Skin of body (tissue), 2 donors: ENCODE results near the gene PXN. TPM values are rescaled to one million over a fixed set of nuclear protein-coding genes. Genes with fewer than 3 reads are reported as not detected.
"Not testable (repeated sequence)": the region's sequence is repeated elsewhere in the genome, so short reads cannot be mapped to it uniquely, and the experiment has no call there.

Source experiments
- DNase-seq: peaks from one replicate; lab custom pipeline; 2025; lab: John Stamatoyannopoulos, UW
- total RNA-seq: library from RNA; depleted of rRNA; stranded (reverse); fragments of >200 nt; gene quantifications from one replicate; pipeline ENCODE4 v1.2.3, GENCODE V29; 2014

PXN gene
- total RNA-seq, 1 donor from 2014 or later: 30.5 TPM

DNA sequence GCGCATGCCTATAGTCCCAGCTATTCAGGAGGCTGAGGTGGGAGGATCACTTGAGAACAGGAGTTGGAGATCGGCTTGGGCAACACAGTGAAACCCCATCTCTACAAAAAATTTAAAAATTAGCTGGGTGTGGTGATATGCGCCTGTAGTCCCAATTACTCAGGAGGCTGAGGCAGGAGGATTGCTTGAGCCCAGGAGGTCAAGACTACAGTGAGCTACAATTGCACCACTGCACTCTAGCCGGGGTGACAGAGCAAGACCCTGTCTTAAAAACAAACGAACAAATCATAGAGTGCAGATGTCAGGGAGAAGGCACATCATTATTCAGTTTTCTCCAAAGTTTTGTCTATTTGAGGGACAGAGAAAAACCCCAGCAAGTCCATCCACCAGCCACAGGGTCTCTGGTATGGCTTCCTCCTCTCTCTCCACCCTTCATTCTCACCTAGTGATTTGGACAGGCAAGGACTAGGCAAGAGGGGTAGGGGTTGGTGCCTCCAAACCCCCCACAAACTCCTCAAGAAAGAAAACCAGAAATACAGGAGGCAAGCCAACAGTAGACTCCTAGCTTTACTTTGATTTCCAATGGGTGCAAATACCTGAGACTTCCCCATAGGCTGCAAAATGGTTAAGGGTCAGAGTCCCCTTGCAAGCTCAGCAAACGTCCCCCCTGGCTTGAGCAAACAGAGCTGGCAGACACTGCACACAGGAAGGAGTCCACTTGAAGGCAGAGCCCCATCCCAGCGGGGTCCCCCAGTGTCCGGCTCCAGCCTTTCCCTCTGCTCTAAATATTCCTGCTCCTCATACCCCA is 38.1 kb downstream of the PXN start:
- no peak for DNase-seq

DNA sequence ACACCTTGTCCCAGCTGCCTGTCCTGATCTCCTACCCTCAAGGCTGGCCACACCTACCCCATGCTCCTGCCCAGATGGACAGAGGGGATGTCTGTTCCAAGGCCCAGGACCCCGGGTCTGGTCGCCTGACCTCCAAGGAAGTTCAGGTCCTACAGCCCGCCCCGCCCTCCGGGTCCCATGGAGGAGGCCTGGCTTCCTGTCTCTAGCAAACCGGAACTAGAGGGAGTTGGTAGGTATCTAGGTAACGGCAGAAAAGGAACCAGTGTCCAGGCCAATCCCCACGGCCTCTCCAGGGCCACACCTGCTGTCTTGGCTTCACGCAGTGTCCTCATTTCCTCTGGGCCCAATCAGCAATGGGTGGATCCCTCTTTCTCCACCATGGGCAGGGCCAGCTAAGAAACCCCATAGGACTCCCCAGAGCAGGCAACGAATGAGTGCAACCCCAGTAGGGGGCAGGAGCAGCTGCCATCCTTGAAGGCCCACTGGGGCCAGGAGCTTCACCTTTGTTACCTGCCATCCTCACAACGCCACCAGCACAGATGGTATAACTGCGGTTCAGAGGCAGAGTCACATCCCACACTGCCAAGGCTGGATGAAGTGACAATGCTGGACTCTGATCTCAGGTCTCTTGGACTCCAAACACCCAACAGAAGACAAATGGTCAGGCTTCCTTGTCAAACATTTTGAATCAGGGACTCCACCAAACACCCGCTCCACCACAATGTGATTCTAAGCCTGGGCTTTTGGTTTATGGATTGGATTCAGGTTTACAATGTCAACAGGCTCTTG is 39.5 kb downstream of the PXN start:
- DNase-seq: no peak

DNA sequence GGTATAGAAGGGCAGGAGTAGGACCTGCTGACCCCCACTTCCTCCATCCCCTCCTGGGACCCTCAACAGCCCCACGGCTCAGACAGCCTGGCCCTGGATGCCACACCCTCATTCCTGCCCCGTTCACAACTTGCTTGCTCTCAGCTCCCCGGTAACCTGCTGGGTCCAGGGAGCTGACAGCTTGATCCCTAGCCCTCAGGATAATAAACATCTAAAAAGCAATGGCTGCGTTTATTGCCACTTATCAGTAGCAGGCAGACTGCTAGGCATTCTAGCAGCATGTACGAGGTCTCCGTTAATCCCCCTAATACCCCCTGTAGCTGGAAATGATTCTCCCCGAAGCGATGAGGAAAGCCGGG is 40.4 kb downstream of the PXN start:
- no peak for DNase-seq

DNA sequence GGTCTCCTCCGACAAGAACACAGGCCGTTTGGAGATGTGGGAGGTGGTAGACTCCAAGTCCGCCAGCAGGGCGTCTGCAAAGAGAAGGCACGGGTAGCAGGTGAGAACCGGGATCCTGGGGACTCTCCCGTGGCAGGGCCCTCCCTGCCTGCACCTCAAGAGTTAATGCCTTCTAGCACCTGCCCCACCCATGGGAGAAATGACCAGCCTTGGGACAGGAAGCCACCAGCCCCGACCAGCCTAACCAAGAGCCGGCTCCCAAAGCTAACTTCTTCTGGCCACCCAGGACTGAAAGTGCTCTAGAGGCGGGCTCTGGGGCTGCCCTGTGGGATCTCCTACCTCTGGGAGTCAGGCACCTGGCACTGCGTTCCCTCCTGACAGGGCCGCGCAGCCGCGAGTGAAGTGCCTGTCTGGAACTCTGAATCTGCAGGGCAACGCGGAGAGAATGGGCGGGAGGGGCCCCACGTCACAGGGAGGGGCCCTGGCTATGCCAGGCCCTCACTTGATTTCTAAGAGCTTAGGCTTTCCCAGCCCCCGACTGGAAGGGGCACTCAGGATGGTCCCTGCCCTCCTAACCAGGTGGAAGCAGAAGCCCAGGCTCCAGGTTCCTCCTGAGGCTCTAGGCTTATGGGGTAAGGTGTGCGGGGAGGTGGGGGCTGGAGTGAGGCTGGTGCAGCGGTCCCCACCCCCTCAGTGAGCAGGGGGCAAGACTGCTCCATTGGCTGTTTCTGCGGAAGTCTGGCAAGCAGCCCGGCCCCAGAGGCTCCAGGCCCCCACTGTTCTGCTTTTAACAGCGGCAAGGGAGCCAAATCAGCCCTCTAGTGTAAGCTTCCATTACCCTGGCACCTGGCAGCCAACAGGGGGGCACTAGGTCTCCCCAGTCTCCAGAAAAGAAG is 41.0 kb downstream of the PXN start:
- no peak for DNase-seq

DNA sequence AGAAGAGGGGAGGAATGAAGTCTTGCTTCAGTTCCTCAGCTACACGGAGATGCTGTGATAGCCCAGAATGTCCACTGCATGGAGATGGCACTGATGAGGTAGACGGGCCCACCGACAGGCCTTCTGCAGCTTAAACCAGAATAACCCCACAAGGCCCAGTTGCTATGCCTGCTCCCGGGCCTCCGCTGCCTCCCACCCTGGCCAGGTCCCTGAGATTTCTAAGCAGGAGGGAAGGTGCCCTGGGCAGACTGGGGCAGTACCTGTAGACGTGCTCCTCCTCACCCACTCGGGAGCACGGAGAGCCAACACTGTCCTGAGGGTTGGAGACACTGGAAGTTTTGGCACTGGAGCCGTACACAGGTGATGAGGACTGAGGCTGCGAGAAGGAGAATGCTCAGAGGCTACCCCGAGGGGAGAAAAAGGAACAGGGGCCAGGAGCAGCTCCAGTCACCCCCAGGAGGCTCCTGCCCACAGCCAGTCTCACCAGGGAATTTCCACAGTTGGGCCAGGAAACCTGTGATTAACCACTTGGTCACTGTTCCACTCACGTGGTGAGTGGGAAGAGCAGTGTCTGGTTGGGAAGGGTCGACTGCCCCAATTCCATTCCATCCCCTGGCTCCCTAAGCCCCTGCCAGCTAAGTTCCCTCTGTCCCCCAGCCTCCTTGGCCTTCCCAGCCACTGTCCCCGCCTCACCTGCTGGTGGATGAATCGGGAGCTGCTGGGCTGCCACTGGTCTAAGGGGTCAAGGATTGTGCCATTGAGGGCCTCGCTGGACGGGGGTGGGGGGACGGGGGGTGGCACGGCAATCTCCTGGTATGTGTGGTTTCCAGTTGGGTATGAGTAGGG is 41.8 kb downstream of the PXN start:
- DNase-seq: no peak

DNA sequence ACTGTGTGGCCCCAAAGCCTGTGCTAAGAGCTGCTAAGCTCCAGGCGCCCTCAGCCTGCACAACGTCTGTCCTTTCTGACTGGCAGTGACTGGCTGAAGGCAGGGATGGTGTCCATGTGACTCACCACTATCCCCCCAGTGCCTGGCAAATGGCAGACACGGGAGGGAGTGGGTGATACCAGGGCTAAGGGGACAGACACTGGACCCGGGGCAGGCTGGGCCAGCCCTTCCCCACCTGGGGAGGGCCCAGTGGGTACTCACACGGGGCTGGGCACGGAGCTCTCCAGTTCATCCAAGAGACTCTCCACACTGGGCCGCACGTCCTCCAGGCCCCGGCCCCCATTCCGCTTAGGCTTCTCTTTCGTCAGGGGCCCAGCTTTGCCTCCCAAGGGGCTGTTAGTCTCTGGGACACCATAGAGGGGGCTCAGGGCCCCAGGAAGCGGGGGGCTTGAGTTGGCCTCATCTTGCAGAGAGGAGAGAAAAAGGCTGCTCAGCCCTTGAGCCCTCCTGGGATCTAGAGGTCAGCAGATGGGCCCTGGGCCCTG is 43.2 kb downstream of the PXN start:
- no peak for DNase-seq

DNA sequence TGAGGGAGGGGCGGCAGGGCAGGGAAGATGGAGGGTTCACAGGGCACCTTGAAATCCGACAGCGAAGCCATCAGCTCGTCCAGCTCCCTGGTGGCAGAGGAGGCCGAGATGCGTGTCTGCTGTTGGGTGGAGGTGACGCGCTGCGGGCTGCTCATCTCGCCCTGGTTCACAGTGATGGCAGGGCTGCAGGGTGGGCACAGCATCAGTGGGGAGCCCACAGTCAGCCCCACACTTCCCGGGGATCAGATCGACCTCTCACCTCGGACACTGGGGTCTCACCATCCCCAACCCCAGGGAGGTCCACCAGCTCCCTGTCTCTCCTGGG is 44.0 kb downstream of the PXN start:
- DNase-seq: no peak

DNA sequence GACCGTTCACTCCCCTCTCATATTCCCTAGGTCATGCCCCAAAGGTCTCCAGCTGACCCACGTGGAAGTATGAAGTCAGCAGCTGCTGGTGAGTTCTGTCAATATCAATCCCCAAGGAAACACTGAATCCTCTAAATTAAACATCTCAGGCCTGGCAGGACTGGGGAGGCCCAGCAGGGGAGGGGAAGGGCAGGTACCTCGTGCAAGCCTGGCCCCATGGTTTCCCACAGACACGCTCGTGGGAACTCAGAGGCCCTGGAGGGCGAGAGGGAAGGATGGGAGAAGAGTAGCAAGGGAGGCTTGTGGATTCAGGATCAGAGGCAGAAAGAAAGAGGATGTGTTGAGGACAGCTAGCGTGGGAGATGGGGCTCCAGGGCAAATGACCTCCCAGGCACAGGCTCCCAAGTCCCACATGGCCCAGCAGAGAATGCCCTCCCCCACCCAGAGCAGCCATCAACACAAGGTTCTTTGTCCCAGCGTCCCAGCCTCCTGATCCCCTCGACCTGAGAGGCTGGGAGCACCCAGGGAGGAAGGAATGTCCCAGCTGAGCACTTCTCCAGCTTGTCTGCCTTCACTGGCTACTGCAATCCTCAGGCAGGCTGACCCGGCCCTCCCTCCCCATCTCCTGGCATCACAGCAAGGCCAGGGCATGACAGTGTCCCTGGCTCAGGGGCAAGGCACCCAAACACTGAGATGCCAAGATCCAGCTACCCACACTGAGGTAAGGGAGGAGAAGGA is 44.5 kb downstream of the PXN start:
- no peak for DNase-seq

DNA sequence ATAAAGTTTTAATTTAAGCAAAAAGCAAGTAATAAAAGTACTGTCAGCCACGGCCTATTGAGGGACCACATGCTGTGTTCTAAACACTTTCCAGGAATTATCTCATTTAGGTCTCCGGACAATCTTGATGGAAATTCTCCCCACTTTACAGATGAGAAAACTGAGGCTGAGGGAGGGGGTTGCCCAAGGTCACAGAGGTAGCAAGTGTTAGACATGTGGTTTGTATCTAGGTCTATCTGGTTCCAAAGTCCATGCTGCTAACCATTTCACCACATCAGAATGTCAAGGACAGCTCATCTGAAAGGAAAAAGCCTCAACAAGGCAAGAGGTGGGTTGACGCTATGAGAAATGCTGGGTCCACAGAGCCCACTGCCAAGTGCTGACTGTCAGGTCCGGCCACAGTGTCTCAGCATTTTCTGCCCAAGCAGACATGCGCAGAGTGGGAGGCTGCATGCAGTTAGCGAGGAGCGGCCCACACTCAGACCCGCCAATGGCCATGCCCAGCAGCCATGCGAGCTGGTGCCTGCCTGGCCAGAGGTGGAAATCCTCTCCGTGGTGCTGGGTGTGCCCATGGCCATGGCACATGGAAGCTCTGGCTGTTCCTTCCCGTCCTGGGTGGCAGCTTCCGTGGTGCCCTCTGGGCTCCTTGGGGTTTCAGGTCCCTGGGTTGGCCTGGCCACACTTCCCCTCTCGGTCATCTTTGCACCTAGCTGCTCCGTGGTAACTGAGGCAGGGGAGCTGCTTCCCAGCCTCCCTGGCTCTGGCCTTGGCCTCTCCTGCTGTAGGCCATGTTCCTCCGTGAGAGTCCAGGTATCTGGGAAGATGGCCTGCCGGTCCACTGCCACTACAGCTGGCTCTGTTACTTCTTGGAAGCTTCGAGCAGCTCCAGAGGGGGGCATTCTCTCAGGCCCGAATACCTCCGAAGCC is 46.6 kb downstream of the PXN start:
- DNase-seq: no peak

DNA sequence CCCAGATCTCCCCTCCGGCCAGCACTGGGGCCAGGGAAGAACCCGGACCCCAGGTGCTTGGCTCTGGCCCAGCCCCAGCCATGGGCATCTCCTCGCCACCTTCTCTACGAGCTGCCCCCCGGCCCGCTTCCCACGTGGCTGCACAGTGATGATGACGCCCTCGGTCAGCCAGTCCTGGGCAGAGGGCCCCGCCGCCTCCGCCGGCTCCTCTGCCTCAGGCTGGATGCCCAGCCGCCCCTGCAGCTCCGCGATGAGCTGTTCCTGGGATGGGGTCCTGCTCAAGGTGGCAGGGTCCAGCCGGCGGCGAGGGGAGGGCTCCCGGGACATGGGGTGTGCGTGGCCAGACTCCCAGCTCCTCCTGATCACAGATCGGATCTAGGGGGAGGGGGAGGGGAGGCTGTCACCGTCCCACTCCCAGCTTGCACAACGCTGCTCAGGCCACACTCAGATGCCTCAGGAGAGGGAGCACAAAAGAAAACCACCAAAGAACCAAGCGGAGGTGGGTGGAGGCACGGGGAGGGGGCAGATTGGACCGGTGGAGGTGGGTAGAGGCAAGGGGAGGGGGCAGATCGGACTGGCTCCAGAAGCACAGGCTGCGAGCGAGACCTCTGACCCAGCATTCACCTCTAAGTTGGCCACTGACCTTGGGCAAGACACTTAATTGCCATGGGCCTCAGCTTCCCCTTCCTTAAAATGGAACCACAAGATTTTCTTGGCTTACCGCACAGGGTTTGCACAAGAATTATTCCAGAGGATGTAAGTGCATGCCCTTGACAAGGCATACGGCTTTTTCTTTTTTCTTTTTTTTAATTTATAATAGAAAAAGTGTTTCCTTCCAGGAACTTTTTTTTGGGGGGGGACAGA is 48.6 kb downstream of the PXN start:
- DNase-seq: no peak

DNA sequence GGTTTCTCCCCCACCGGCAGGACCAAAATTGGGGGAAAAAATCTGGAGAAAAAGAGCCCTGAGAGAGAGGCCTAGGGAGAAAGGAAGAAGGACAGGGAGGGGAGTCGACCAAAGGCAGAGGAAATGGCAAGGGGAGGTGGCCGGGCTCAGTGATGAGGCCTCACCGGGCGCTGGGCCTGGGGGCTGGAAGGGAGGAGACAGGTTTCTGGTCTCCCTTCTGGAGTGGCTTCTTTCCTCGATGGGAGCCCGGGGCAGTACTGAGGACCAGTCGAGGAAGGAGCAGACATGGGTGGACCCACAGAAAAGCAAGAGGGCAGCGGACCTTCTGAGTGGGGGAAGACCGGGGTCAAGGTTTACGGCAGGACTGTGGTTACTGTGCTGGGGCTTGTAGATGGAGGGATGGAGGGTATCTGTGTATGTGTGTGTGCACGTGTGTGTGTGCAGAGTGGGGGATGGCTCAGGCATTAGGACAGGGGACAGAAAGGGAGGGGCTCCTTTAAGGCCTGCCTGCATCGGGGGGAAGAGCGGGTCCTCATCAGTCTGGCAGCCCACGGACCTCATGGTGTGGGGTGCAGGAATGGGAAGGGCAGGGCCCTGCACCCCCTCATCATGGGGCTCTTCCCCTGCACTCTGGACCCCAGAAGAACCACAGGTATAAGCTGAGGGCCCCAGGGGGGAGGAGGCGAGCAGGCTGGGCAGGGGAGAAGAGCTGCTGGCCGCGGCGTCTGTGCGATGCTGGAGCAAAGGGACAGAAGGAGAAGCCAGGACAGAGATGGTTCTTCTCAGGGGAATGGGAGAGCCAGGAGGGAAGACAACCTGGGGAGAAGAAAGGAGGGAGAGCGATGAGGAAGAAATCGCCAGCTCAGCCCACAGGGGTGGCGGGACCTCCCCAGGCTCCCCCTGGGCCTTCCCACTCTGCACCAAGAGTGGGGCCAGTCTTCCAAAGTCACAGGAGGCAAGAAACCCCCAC is 49.5 kb downstream of the PXN start:
- no peak for DNase-seq

DNA sequence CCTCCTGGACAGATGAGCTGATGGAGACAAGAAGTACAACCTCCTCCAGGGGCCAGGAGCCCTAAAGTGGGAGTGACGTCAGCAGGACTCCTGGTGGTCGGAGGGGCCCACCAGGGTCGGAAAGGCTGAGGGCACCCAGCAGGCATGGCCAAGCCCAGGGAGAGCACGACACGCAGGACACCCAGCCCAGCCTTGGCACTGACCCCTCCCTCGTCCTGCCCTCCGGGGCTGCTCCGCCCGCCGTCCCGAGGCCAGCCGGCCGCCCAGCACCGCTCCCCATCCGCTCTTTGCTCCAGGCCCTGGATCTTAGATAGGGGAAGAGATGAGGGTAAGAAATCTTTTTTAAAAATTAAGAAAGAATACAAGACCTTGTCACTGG is 50.2 kb downstream of the PXN start:
- no peak for DNase-seq

DNA sequence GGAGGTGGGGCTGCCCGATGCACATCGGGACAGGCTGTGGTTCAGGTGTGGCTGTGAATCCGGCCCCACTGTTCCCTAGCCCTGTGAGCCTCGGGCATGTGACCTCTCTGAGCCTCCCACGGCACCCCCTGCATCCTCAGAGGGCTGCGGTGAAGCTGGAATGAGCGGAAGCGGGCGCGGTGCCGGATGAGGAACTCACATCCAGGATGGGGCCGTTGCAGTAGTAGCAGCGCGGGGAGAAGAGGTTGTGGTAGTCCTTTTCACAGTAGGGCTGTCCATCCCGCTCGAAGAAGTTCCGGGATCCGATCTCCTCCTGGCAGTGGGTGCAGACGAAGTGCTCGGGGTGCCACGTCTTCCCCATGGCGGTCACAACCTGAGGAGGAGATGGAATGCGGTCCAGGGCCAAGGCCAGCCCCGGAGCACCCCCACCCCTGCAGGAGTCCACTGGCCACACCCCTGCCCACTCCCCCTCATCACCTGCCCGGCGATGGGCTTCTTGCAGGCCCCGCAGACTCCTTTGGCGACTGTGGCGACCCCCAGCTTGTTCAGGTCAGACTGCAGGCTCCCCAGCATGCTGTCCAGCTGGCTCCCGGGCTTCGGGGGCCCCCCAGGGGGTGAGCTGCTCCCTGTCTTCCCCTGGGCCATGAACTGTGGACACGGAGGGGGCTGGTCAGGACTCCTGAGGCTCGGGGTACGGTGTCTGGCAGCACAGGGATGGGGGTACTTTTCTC is 50.7 kb downstream of the PXN start:
- no peak for DNase-seq

DNA sequence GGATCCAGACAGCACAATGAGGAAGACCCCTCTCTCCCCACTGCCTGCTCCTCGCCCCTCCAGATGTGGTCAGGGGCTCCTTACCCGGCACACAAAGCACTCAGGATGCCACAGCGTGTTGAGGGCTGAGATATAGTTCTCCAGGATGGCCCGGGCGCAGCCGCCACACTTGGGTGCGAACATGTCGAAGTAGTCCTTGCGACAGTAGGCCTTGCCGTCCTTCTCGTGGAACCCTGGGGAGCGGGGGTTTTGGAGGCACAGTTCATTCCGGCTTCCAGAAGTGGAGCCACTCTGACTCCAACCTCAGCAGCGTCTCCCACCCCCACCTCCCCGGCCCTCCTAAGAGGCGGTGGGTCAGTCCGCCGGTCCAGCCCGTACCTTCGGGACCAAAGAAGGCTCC is 51.8 kb downstream of the PXN start:
- no peak for DNase-seq

DNA sequence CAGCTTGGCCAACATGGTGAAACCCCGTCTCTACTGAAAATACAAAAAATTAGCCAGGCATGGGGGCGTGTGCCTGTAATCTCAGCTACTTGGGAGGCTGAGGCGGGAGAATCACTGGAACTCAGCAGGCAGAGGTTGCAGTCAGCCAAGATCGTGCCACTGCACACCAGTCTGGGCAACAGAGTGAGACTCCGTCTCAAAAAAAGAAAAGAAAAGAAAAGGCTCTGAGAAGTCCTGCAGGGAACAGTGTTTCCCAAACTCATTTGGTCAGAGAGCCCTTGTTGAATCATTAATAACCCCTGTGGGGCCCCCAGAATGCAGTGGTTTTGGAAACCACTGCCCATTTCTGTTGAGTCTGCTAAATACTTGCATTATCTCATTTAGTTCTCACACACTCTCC is 52.3 kb downstream of the PXN start:
- not testable (repeated sequence) for DNase-seq

DNA sequence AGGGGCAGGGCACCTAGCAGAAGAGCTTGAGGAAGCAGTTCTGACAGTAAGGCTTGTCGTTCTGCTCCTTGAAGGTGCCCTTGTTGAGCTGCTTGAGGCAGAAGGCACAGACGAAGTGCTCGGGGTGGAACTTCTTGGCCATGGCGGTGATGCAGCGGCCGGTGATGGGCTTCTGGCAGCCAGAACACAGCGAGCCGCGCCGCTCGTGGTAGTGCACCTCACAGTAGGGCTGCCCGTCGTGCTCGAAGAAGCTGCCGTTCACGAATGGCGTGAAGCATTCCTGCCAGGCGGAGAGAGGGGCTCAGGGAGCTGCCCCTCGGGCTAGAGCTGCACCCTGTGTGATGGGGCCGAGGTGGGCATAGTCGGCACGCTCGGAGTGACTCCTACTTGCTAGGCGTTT is 53.2 kb downstream of the PXN start:
- no peak for DNase-seq
